HUES6 (cell line): Measurements from ENCODE around the gene NTRK2.

Source experiments
- H3K27ac ChIP-seq: 2 replicates; pipeline ENCODE4 v1.7.0; 2013; ENCODE audit warnings: low read depth, mild to moderate bottlenecking, low read length, inconsistent platforms
- H3K27me3 ChIP-seq: 2 replicates; pipeline ENCODE4 v1.6.1; 2013; ENCODE audit warnings: low read length; ENCODE audit not compliant: control insufficient read depth, insufficient read depth
- H3K36me3 ChIP-seq: 2 replicates; pipeline ENCODE4 v1.6.1; 2013; ENCODE audit warnings: low read length; ENCODE audit not compliant: control insufficient read depth, insufficient read depth
- H3K4me1 ChIP-seq: 2 replicates; pipeline ENCODE4 v1.6.1; 2013; ENCODE audit warnings: low read length; ENCODE audit not compliant: control insufficient read depth, insufficient read depth
- H3K4me3 ChIP-seq: 2 replicates; pipeline ENCODE4 v1.5.1; 2013; ENCODE audit warnings: low read depth, low read length
- H3K9ac ChIP-seq: one replicate; pipeline ENCODE4 v1.6.1; 2013; ENCODE audit warnings: mild to moderate bottlenecking, low read length
- H3K9me3 ChIP-seq: 2 replicates; pipeline ENCODE4 v1.6.1; 2013; ENCODE audit warnings: low read depth, low read length; ENCODE audit not compliant: control insufficient read depth, insufficient read depth

Gene NTRK2

DNA sequence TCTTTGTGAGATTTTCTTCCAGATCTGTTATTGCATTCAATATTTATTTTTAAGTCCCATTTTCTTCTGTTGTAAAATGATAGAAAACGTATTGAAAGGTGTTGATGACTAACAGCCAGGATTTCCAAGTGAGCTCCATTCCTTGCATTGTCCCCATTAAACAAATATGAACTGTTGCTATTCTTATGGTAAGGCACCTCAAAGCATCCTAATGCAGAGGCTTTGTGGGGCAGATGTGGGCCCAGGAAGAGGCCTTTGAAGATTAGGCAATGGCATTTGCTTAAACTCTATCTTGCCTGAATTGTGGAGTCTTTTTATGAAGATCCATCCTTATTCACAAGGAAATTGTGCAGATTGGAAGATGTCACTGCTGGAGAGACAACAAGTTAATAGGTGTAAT is 38.9 kb downstream of the NTRK2 start:
- Histone ChIP-seq H3K4me1 (peaks cover 35% of the 10 kb centered on the region), H3K9me3 (no peaks in the 10 kb centered on the region), H3K27me3 (no peaks in the 10 kb centered on the region), H3K4me3 (no peak overlapping the region), H3K9ac (no peak overlapping the region), H3K27ac (peak overlapping the region; percentile 54), H3K36me3 (no peaks in the 10 kb centered on the region)

DNA sequence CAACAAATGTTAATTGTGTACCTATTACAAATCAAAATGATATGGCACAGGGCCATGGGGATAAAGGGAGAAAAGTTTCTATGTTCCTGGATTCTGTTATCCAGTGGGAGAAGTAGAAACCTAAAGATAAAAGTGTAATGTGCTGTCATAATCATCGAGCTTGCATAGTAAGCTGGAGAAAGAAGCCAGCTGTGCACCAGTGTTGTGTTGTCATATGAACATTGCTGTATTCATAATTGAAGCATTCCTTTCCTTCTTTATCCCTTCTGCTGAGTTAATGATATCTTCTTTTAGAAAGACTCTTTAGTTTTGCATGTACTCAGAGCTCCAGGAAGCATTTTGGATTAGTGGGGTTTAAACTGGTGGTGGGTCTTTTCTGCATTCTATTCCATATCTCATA is 39.5 kb downstream of the NTRK2 start:
- H3K9me3 ChIP-seq, result no peaks in the 10 kb centered on the region
- H3K4me1 ChIP-seq, result peaks cover 35% of the 10 kb centered on the region
- peak overlapping the region; percentile 54; the same call in 1 of the 2 replicates for H3K27ac ChIP-seq
- no peak overlapping the region for H3K4me3 ChIP-seq
- H3K27me3 ChIP-seq, result no peaks in the 10 kb centered on the region
- H3K36me3 ChIP-seq, result no peaks in the 10 kb centered on the region
- no peak overlapping the region for H3K9ac ChIP-seq

DNA sequence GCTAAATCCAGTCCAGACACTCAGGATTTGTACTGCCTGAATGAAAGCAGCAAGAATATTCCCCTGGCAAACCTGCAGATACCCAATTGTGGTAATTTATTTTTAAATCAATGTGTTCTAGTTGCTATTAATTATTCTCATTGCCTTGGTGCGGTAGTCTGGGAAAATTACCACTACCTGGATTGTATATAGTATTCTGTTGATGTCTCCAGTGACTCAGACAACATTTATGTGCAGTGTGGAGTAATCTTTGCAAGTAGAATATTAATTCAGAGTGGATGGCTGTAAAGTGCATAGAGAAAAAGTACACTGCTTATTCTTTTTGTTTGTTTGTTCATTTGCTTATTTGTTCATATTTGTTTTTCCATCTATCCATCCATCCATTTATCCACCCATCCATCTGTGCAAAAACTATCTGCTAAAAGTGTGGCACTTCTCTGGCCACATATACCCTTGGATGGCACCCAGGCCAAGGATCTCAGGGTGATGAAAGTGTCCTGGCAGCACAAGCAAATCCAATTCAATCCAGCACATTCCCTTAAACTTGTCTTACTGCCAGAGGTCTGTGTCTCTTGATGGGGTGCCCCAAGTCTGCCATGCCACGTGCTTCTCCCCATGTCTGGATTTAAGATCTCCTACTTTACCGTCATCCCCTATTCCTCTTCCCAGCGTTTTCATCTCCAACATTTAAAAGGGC is 41.3 kb downstream of the NTRK2 start:
- H3K36me3 ChIP-seq, result no peaks in the 10 kb centered on the region
- H3K27me3 ChIP-seq, result no peaks in the 10 kb centered on the region
- H3K4me1 ChIP-seq, result peaks cover 29% of the 10 kb centered on the region
- no peak overlapping the region for H3K4me3 ChIP-seq
- no peak overlapping the region for H3K9ac ChIP-seq
- no peaks in the 10 kb centered on the region for H3K9me3 ChIP-seq
- no peak overlapping the region for H3K27ac ChIP-seq

DNA sequence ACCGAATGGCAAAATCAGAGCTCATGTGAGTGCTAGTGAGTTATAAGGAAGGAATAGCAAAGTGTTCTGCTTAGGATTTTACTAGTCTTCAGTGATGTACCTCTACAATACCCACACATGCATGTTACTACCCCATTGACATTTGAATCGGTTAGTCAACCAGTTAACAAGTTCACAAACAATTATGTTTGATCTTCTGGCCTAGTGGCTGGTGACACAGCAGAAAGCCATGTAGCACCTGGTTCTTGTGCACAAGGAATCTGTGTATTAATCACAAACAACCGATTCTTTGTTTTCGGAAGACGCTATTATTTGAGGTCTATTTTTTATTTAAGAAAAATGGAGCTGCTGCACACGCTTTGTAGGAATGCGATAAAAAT is 41.9 kb downstream of the NTRK2 start:
- Histone ChIP-seq H3K27ac (no peak overlapping the region), H3K9me3 (no peaks in the 10 kb centered on the region), H3K4me3 (no peak overlapping the region), H3K36me3 (no peaks in the 10 kb centered on the region), H3K9ac (no peak overlapping the region), H3K4me1 (peaks cover 29% of the 10 kb centered on the region), H3K27me3 (no peaks in the 10 kb centered on the region)

DNA sequence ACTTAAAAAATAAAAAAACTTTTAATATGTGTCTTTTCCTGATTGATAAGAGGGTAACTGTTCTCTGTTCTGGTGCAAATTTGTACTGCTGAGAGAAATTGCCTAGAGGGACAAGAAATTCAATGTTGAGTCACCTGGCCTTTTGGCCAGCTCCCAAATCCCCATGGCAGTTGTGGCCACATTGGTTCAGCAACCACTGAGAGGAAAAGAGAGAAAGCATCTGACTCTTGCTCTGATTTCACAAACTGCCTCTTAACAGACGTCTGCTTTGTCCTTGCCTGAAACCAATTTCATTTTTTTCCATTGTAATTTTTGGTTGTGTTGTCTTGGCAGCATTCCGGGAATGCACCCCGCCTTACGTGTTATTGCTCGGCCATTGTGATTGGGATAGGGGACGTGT is 42.4 kb downstream of the NTRK2 start:
- no peak overlapping the region for H3K9ac ChIP-seq
- H3K4me3 ChIP-seq, result no peak overlapping the region
- H3K27me3 ChIP-seq, result no peaks in the 10 kb centered on the region
- H3K9me3 ChIP-seq, result no peaks in the 10 kb centered on the region
- H3K27ac ChIP-seq, result no peak overlapping the region
- no peaks in the 10 kb centered on the region for H3K36me3 ChIP-seq
- H3K4me1 ChIP-seq, result peaks cover 29% of the 10 kb centered on the region

DNA sequence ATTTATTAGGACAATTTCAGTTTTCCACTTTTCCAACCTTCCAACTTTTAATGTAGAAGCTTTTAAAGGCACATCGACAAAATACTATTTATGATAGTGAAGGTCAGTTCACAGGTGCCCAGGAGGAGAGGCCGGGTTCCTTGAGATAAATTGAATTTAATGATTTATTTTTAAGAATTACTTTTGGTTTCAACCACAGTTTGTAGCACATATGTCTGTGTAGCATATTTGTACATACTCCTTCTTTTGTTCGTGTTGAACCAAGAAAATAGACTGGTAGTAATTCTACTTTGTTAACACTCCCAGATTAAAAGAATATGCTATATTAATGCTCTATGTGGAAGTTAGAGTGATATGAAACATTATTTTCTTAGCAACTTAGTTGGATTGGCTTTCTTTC is 46.7 kb downstream of the NTRK2 start:
- Histone ChIP-seq H3K27me3 (no peaks in the 10 kb centered on the region), H3K4me3 (no peak overlapping the region), H3K9me3 (no peaks in the 10 kb centered on the region), H3K27ac (no peak overlapping the region), H3K9ac (no peak overlapping the region), H3K4me1 (0 out of 2 replicates have a peak, but pooled peaks cover 5% of the 10 kb centered on the region), H3K36me3 (no peaks in the 10 kb centered on the region)

DNA sequence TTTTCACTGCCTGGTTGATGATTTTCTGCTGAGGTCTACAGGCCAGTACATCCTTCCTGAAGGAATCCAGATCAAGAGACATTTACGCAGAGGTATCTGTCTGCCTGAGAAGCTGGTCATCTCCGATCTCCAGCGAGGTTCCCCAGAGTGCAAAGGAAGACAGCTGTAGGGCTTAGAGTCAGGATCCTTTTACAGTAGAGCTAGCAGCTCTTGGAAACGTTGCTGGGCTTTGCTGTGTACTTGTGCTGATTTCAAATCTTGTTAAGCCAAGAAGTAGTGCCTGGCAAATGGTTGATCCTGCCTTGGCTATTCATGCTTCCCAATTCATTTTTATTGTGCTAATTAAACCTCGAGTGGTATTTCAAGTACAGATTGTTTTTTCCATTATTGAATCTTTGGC is 48.9 kb downstream of the NTRK2 start:
- H3K36me3 ChIP-seq, result no peaks in the 10 kb centered on the region
- H3K27ac ChIP-seq, result no peak overlapping the region
- no peaks in the 10 kb centered on the region for H3K9me3 ChIP-seq
- no peaks in the 10 kb centered on the region for H3K4me1 ChIP-seq
- H3K4me3 ChIP-seq, result no peak overlapping the region
- H3K27me3 ChIP-seq, result no peaks in the 10 kb centered on the region
- H3K9ac ChIP-seq, result no peak overlapping the region

DNA sequence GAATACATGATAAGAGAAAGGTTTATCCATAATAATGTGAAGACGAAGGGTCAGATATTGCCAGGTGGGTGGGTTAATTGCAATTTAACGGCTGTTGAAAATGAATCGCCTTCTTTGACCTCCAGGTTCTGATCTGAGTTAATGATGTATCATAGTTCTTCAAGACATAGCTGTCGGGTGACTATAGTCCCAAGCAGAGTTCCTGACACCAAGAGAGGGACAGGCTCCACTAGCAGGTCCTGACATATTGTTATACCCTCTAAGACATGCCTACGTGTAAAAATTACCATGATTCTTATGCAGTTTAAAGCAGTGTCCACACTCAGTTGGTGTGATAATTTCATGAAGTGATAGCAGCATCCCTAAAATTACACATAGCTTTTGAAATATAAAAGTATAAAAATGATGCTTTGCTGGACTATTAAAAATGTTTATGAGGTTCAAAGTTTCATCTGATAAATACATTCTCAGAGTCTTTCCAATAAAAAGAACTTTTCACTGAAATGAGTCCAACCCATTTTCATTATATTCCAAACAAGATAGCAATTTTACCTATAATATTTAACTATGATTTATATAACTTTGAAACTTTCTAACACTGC is 53.0 kb downstream of the NTRK2 start:
- no peak overlapping the region for H3K9ac ChIP-seq
- H3K9me3 ChIP-seq, result no peaks in the 10 kb centered on the region
- H3K36me3 ChIP-seq, result no peaks in the 10 kb centered on the region
- H3K27ac ChIP-seq, result no peak overlapping the region
- H3K27me3 ChIP-seq, result no peaks in the 10 kb centered on the region
- no peak overlapping the region for H3K4me3 ChIP-seq
- no peaks in the 10 kb centered on the region for H3K4me1 ChIP-seq

DNA sequence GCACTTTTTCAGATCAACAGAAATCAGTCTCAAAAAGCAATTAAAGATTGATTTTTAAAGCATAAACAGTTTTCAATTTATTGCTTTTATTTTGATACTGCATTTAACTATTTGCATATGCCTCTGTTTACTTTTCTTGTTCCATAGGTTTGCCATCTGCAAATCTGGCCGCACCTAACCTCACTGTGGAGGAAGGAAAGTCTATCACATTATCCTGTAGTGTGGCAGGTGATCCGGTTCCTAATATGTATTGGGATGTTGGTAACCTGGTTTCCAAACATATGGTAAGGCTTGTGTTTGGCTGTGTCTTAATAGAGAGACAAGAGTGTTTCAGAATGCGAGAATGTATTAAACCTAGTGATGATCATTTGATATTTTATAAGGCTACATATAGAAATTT is 53.9 kb downstream of the NTRK2 start:
- H3K9ac ChIP-seq, result no peak overlapping the region

DNA sequence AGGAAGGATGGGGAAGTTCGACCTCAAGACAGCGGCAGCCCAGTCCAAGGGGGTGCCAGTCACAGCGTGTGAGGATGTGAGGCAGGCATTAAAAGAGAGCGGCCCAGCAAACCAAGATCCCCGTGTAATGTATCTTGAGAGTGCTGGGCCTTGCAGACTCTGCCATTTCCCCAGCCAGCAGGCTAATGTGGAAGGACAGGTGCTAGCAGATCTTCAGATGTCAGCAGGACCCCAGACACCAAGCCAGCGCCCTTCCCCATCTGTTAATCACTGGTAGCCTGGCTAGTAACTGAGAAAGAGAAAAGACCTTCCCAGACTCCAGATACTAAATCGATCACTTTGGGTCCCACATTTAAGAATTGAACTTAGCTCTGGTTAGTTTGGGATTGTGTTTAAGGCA is 62.2 kb downstream of the NTRK2 start:
- Histone ChIP-seq H3K27me3 (no peaks in the 10 kb centered on the region), H3K4me1 (peaks cover 10% of the 10 kb centered on the region), H3K4me3 (no peak overlapping the region), H3K27ac (no peak overlapping the region), H3K36me3 (no peaks in the 10 kb centered on the region), H3K9ac (no peak overlapping the region), H3K9me3 (no peaks in the 10 kb centered on the region)

More for the DNA sequence above, 53.9 kb downstream of the NTRK2 start:
- Histone ChIP-seq H3K27me3 (no peaks in the 10 kb centered on the region), H3K9me3 (no peaks in the 10 kb centered on the region), H3K36me3 (no peaks in the 10 kb centered on the region), H3K4me3 (no peak overlapping the region), H3K4me1 (no peaks in the 10 kb centered on the region; the same call in 1 of the 2 replicates), H3K27ac (no peak overlapping the region)

DNA sequence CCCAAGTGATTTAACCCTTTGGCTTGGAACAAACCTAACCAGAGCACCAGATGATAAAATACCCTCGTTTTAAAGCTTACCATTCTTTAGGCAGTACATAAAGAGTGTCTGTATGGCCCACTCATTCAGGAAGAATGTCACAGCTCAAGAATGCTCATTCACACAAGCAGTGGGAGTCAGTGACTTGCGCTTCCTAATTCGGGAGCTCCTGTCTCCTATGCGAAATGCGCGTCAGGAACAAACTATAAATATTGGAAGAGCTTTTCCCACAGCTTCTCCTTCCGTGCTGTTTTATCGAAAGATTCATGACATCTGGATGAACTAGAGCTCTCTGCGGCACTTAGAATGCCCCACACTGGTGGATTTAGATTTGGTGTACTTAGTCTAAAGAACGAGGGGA is 66.6 kb downstream of the NTRK2 start:
- peaks cover 10% of the 10 kb centered on the region; the same call in 1 of the 2 replicates for H3K4me1 ChIP-seq
- no peak overlapping the region for H3K4me3 ChIP-seq
- no peaks in the 10 kb centered on the region for H3K36me3 ChIP-seq
- H3K27me3 ChIP-seq, result no peaks in the 10 kb centered on the region
- H3K9ac ChIP-seq, result no peak overlapping the region
- H3K27ac ChIP-seq, result no peak overlapping the region
- no peaks in the 10 kb centered on the region for H3K9me3 ChIP-seq
